Activated CD4-positive, alpha-beta memory T cell treated with anti-CD3 and anti-CD28 coated beads, Interleukin-2, amount 10 ng/mL, durations not matched to agents 7 days and 5 days (primary cell): Measurements from ENCODE around the gene CASR. TPM values are rescaled to one million over a fixed set of nuclear protein-coding genes. Genes with fewer than 3 reads are reported as not detected.

ENCODE experiments used
- CTCF ChIA-PET: fragments of 350-600 bp; sonication (Branson Sonifier 250); formaldehyde crosslinking; loops from one replicate; lab custom pipeline; 2021; ENCODE audit warnings: antibody characterized with exemption, inconsistent platforms; lab: Charles Lee
- POLR2A ChIA-PET: fragments of 350-600 bp; sonication (Branson Sonifier 250); formaldehyde crosslinking; loops from one replicate; lab custom pipeline; 2021; ENCODE audit warnings: antibody characterized with exemption; lab: Charles Lee
- DNase-seq: peaks from one replicate; pipeline ENCODE4 v3.0.0-alpha.2; 2020
- H3K27ac Mint-ChIP-seq: one replicate; pipeline ENCODE4 v1.8.0; 2021; ENCODE audit warnings: mild to moderate bottlenecking, mixed read lengths
- H3K27me3 Mint-ChIP-seq: one replicate; pipeline ENCODE4 v1.8.0; 2021; ENCODE audit warnings: mixed read lengths
- H3K36me3 Mint-ChIP-seq: one replicate; pipeline ENCODE4 v1.8.0; 2021; ENCODE audit warnings: low read depth, mixed read lengths
- H3K4me1 Mint-ChIP-seq: one replicate; pipeline ENCODE4 v1.8.0; 2021; ENCODE audit warnings: mixed read lengths
- H3K4me3 Mint-ChIP-seq: one replicate; pipeline ENCODE4 v1.8.0; 2021; ENCODE audit warnings: mild to moderate bottlenecking, mixed read lengths
- H3K9me3 Mint-ChIP-seq: one replicate; pipeline ENCODE4 v1.8.0; 2021; ENCODE audit warnings: mixed read lengths
- total RNA-seq, 2 experiments: library from RNA; stranded (reverse); gene quantifications; one replicate each; pipeline ENCODE4 v1.2.3, GENCODE V29; 2021

CASR gene
- total RNA-seq, 2 experiments from 2014 or later = 0.10 to 0.15 TPM

DNA sequence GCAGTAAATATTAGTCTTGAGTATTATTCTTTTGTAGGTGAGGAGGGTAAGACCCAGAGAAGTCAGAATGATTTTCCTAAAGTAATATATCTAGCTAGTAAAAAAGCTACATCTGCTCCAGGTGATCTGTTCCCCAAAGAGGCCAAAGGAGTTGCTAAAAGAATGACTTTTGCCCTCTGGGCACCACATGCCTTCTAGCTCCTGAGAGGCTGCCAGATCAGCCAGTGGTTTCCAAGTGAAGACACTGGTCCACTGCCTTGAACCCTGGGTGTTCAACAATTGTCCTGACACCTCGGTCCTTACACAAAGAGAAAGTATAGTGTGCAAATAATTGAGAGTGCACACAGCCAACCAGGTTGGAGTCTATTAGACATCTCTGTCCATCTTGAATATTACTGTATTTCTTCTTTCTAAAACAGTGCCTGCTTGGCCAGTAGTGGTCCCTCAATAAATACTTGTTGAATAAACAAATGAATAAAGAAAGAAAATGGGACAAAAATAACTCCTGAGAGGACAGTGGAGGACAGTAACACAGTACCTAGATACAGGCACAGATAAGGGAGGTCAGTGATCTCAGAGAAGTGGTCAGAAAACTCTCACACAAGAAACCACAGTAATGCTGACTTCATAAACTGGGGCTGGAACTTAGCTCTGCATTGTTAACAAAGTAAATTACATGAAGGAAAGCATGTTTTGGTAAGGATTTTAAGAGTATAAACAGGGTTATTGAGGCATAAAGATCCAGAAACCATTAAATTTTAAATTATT, 85.0 kb downstream of the CASR start:
- peaks cover 26% of the 10 kb centered on the region for H3K4me1 Mint-ChIP-seq
- CTCF ChIA-PET = no interaction called here
- POLR2A ChIA-PET = no interaction called here
- H3K9me3 Mint-ChIP-seq = no peaks in the 10 kb centered on the region
- peaks cover 20% of the 10 kb centered on the region for H3K27me3 Mint-ChIP-seq
- peaks cover under 1% of the 10 kb centered on the region for H3K36me3 Mint-ChIP-seq
- DNase-seq = no peak
- no peak overlapping the region for H3K4me3 Mint-ChIP-seq
- H3K27ac Mint-ChIP-seq = no peak overlapping the region

DNA sequence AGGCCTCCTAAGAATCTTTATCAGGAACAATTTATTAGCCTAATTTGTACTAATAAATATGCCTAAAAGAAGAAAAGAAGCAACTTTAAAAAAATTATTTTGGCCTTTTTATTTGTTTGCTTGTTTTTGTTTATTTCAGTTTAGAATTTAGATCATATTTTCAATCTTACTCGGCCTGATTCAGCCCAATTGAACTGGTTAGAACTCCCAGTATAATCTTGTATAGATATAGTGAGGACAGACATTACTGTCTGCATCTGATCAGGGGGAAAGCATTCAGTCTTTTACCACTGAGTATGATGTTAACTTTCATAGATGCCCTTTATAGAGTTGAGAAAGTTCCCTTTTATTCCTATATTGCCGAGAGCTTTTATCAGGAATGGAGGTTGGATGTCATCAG, 85.6 kb downstream of the CASR start:
- POLR2A ChIA-PET = no interaction called here
- Mint-ChIP-seq H3K9me3 (no peaks in the 10 kb centered on the region), H3K4me1 (peaks cover 30% of the 10 kb centered on the region), H3K27ac (no peak overlapping the region), H3K4me3 (no peak overlapping the region), H3K27me3 (peaks cover 15% of the 10 kb centered on the region), H3K36me3 (peaks cover 3% of the 10 kb centered on the region)
- no peak for DNase-seq
- CTCF ChIA-PET = no interaction called here

DNA sequence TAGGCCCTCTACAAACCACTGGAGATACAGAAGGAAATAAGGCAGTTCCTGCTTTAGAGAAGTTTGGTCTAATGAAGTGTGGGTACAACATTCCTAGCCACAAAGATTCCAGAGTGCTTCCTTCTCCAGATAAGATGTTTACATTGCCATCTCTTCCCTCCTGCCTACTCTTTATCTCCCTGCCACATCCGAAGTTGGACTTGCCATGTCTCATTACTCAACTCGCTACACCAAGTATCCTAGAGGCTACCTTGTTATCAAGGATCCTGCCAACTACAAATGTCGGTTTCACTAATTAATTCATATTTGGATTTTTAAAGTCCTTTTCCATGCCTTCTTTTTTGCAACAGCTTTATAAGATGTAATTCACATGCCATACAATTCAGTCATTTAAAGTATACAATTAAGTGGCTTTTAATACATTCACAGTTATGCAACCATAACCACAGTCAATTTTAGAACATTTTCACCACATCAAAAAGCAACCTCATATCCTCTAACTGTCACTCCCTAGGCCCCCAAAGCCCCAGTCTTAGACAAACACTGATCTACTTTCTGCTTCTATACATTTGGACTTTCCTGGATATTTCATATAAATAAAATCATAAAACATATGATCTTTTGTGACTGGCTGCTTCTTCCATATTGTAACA, 87.9 kb downstream of the CASR start:
- no peaks in the 10 kb centered on the region for H3K27me3 Mint-ChIP-seq
- H3K4me3 Mint-ChIP-seq = no peak overlapping the region
- H3K36me3 Mint-ChIP-seq = peaks cover 3% of the 10 kb centered on the region
- H3K9me3 Mint-ChIP-seq = no peaks in the 10 kb centered on the region
- CTCF ChIA-PET = interaction anchor here (1.4 kb wide), 1 partner anchor 13 kb away, joined by 5 read pairs; no protein-coding TSS in a partner anchor
- DNase-seq = no peak
- POLR2A ChIA-PET = no interaction called here
- H3K27ac Mint-ChIP-seq = no peak overlapping the region
- peaks cover 30% of the 10 kb centered on the region for H3K4me1 Mint-ChIP-seq

DNA sequence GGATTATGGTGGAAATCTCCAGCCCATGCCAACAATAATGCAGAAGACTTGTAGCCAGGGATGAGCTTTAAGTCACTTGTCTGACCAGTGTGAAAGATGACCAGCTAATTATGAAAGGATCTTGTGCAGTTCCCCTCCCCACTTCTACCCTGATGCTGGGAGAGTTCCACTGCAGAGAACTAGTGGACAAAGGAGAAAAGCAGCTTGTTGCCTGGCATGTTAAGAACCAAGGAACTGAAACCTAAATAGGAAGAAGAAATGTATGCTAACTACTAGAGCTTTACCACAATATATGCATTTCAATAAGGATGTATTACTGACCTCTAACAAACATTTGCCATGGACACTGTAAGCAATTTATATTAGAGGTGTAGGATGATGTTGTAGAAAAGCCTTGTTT, 89.4 kb downstream of the CASR start:
- Mint-ChIP-seq H3K4me3 (no peak overlapping the region), H3K27me3 (no peaks in the 10 kb centered on the region), H3K4me1 (peaks cover 30% of the 10 kb centered on the region), H3K27ac (no peak overlapping the region), H3K9me3 (no peaks in the 10 kb centered on the region), H3K36me3 (peaks cover 3% of the 10 kb centered on the region)
- POLR2A ChIA-PET = interaction anchor here (0.6 kb wide), 1 partner anchor 935 kb away, joined by 3 read pairs; no protein-coding TSS in a partner anchor
- CTCF ChIA-PET = no interaction called here
- no peak for DNase-seq

DNA sequence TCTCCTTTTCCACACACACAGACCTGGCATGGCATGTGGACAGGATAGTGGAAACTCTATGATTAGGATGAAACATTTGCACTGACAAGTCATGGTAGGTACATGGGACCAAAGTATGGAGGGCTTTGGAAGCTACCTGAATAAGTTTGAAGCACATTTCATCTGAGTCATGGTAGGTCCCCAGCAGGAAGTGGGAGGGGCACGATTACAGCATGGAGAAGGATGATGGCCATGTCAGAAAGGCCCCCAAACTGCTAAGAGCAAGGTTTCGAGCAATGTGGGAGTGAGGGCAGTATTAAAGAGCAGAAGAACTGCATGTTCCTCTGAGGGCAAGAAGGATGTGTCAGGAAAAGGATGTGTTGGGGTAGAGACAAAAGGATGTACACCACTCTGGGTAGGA, 90.0 kb downstream of the CASR start:
- CTCF ChIA-PET = no interaction called here
- no peak overlapping the region for H3K4me3 Mint-ChIP-seq
- POLR2A ChIA-PET = no interaction called here
- H3K27me3 Mint-ChIP-seq = no peaks in the 10 kb centered on the region
- peaks cover 3% of the 10 kb centered on the region for H3K36me3 Mint-ChIP-seq
- no peak for DNase-seq
- H3K27ac Mint-ChIP-seq = no peak overlapping the region
- peaks cover 30% of the 10 kb centered on the region for H3K4me1 Mint-ChIP-seq
- no peaks in the 10 kb centered on the region for H3K9me3 Mint-ChIP-seq

DNA sequence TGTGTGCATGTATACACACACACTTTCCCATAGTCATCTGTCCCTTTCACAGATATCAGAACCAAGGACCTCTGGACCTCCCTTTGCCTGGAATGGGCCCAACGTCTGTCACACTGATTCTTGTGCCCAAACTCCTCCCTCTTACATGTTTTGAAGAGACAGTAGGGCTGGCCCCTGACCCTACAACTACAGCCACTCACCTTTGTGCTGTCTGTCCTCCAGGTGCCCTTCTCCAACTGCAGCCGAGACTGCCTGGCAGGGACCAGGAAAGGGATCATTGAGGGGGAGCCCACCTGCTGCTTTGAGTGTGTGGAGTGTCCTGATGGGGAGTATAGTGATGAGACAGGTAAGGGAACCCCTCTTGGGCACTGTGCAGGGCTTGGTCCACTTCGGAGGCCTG, 98.4 kb downstream of the CASR start:
- peaks cover 5% of the 10 kb centered on the region for H3K27me3 Mint-ChIP-seq
- DNase-seq = no peak
- no peaks in the 10 kb centered on the region for H3K9me3 Mint-ChIP-seq
- ChIA-PET POLR2A (no interaction called here), CTCF (no interaction called here)
- H3K27ac Mint-ChIP-seq = no peak overlapping the region
- no peak overlapping the region for H3K4me3 Mint-ChIP-seq
- no peaks in the 10 kb centered on the region for H3K4me1 Mint-ChIP-seq
- no peaks in the 10 kb centered on the region for H3K36me3 Mint-ChIP-seq

DNA sequence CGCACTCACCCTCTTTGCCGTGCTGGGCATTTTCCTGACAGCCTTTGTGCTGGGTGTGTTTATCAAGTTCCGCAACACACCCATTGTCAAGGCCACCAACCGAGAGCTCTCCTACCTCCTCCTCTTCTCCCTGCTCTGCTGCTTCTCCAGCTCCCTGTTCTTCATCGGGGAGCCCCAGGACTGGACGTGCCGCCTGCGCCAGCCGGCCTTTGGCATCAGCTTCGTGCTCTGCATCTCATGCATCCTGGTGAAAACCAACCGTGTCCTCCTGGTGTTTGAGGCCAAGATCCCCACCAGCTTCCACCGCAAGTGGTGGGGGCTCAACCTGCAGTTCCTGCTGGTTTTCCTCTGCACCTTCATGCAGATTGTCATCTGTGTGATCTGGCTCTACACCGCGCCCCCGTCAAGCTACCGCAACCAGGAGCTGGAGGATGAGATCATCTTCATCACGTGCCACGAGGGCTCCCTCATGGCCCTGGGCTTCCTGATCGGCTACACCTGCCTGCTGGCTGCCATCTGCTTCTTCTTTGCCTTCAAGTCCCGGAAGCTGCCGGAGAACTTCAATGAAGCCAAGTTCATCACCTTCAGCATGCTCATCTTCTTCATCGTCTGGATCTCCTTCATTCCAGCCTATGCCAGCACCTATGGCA, 100.5 kb downstream of the CASR start:
- Mint-ChIP-seq H3K9me3 (no peaks in the 10 kb centered on the region), H3K36me3 (no peaks in the 10 kb centered on the region), H3K27me3 (peaks cover 11% of the 10 kb centered on the region), H3K4me3 (no peak overlapping the region), H3K4me1 (no peaks in the 10 kb centered on the region), H3K27ac (no peak overlapping the region)
- ChIA-PET POLR2A (no interaction called here), CTCF (no interaction called here)
- DNase-seq = no peak

DNA sequence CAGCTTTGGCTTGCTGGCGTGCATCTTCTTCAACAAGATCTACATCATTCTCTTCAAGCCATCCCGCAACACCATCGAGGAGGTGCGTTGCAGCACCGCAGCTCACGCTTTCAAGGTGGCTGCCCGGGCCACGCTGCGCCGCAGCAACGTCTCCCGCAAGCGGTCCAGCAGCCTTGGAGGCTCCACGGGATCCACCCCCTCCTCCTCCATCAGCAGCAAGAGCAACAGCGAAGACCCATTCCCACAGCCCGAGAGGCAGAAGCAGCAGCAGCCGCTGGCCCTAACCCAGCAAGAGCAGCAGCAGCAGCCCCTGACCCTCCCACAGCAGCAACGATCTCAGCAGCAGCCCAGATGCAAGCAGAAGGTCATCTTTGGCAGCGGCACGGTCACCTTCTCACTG, 101.0 kb downstream of the CASR start:
- no peak overlapping the region for H3K27ac Mint-ChIP-seq
- H3K36me3 Mint-ChIP-seq = no peaks in the 10 kb centered on the region
- ChIA-PET POLR2A (no interaction called here), CTCF (no interaction called here)
- peaks cover 15% of the 10 kb centered on the region for H3K27me3 Mint-ChIP-seq
- DNase-seq = no peak
- H3K4me1 Mint-ChIP-seq = no peaks in the 10 kb centered on the region
- no peaks in the 10 kb centered on the region for H3K9me3 Mint-ChIP-seq
- no peak overlapping the region for H3K4me3 Mint-ChIP-seq

DNA sequence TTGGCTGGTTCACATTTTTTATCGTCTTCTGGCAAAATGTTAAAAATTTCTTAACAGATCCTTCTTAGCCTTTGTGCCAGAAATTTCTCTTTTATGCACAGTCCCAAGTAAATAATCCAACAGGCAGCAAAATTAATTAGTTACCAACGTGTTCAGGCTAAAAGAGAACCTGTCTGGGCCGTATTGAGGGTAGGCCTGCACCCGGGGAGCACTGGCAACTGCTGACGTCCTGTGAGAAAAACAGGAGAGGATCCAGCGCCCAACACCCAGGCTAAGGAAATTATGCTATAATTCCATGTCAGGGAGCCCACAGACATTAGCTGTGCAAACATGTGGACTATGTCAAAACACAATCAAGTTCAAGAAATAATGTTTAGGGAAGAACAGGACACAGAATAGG, 110.9 kb downstream of the CASR start:
- no peak overlapping the region for H3K27ac Mint-ChIP-seq

DNA sequence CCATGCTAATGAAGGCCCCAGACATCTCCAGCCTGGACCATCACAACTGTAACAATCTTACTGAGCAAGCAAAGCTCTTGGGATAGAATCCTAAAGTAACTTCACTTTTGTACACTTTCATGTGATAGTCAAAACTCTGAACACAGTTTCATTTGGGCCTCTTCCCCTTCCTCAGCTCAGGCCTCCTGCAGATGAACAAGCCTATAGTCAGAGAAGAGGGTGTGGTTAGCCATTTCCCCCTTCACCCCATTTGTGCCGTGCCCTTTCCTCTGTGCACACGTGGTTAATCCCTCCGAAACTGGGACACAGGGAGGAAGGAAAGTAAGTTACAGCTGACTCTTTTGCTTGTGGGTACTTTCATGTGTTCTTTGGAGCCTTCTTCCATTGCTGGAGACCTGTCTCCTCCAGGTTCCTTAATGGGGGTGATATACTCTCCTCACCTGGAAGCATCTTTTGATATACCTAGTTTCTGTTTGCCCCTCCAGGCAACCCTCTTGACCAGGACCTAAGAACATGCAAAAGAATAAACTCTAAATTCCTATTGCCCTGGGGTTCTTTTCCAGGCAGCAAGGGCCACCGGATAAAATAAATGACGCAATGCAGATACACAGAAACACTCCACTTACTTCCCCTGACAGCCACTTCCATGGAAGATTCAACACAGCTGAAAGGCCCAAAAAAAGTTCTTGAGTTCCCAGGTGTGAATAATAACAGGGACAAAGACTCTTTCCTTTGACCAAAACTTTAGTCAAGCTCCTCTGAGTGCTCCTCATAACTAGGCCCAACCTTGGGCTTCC, 112.0 kb downstream of the CASR start:
- Mint-ChIP-seq H3K36me3 (no peaks in the 10 kb centered on the region), H3K9me3 (peaks cover 4% of the 10 kb centered on the region), H3K4me1 (peaks cover 18% of the 10 kb centered on the region), H3K27ac (no peak overlapping the region), H3K4me3 (no peak overlapping the region), H3K27me3 (no peaks in the 10 kb centered on the region)
- DNase-seq = no peak
- POLR2A ChIA-PET = interaction anchor here (1.3 kb wide), 1 partner anchor 750 kb away, joined by 3 read pairs; no protein-coding TSS in a partner anchor
- CTCF ChIA-PET = interaction anchor here (1.1 to 1.3 kb wide), 3 partner anchors 36 to 194 kb away, joined by 3 to 4 read pairs (median 4); no protein-coding TSS in a partner anchor

More for the DNA sequence above, 110.9 kb downstream of the CASR start:
- POLR2A ChIA-PET = no interaction called here
- H3K4me1 Mint-ChIP-seq = peaks cover 17% of the 10 kb centered on the region
- no peak overlapping the region for H3K4me3 Mint-ChIP-seq
- DNase-seq = no peak
- H3K36me3 Mint-ChIP-seq = no peaks in the 10 kb centered on the region
- H3K27me3 Mint-ChIP-seq = peaks cover under 1% of the 10 kb centered on the region
- no peaks in the 10 kb centered on the region for H3K9me3 Mint-ChIP-seq
- CTCF ChIA-PET = interaction anchor here (1.3 kb wide), 1 partner anchor 193 kb away, joined by 4 read pairs; no protein-coding TSS in a partner anchor

DNA sequence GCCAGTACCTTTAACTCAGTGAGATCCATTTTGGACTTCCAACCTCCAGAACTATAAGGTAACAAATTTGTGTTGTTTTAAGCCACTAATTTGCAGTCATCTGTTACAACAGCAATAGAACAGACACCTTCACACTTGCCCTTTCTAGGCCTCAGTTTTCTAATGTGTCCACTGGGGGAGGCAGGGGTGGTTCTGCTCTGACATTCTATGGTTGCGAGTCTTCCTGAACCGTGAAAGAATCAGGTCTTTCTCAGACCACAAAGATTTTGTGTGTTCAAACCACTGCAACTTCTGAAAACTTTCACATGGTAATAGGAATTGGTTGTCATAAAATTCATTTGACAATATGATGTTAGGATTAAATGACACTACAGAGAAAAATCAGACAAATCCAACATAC, 114.8 kb downstream of the CASR start:
- H3K4me1 Mint-ChIP-seq = peaks cover 18% of the 10 kb centered on the region
- DNase-seq = peak; percentile 36
- H3K4me3 Mint-ChIP-seq = no peak overlapping the region
- ChIA-PET CTCF (interaction anchor here (0.6 to 1.9 kb wide), 2 partner anchors 9 to 197 kb away, joined by 3 to 5 read pairs; no protein-coding TSS in a partner anchor), POLR2A (no interaction called here)
- no peaks in the 10 kb centered on the region for H3K27me3 Mint-ChIP-seq
- peaks cover 4% of the 10 kb centered on the region for H3K9me3 Mint-ChIP-seq
- no peak overlapping the region for H3K27ac Mint-ChIP-seq
- H3K36me3 Mint-ChIP-seq = no peaks in the 10 kb centered on the region

DNA sequence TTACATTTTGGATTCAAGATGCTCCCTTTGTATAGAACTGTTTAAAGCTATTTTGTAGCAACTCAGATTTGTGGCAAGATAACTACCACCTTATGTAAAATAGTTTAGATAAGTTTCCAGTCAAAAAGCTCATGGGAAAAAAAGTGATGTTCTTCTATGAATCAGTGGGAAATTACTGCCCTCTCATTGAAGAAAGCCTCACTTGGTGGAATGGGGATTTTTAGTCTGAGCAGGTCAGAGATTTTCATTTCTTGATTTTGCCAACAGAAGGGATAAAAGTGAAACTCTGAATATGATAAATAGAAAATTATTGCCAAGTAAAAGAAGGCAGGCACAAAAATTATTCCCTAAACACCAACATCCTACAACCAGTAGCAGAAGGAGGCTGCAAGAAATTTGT, 115.7 kb downstream of the CASR start:
- DNase-seq = no peak
- Mint-ChIP-seq H3K4me1 (peaks cover 18% of the 10 kb centered on the region), H3K4me3 (no peak overlapping the region), H3K9me3 (peaks cover 4% of the 10 kb centered on the region), H3K27ac (no peak overlapping the region), H3K27me3 (no peaks in the 10 kb centered on the region), H3K36me3 (no peaks in the 10 kb centered on the region)
- ChIA-PET CTCF (interaction anchor here (0.7 to 2.6 kb wide), 8 partner anchors 23 to 752 kb away, joined by 3 to 34 read pairs (median 5); partner anchors contain the start of gene POLQ), POLR2A (no interaction called here)
